GM10248 (cell line): ENCODE data around the gene SELL.

ENCODE experiments used
- CTCF ChIA-PET: fragments of 300-600 bp; sonication (Branson Sonifier 250); formaldehyde crosslinking; extraction: SDS; loops from one replicate; lab custom pipeline; 2021; ENCODE audit warnings: antibody characterized with exemption; lab: Yijun Ruan, JAX
- POLR2A ChIA-PET: fragments of 350-650 bp; sonication (Branson Sonifier 250); formaldehyde crosslinking; extraction: SDS; loops from one replicate; lab custom pipeline; 2020; ENCODE audit warnings: antibody characterized with exemption; lab: Yijun Ruan, JAX
- DNase-seq: peaks from one replicate; pipeline ENCODE4 v3.0.0; 2012; ENCODE audit errors: extremely low spot score
- CTCF ChIP-seq: IDR thresholded peaks from 2 replicates; pipeline ENCODE4 v1.5.1; 2012; ENCODE audit warnings: mild to moderate bottlenecking, low read depth; ENCODE audit errors: extremely low read depth, missing control alignments, control extremely low read depth

Gene SELL

GRCh38 chr1:169711469-169712308 is at the start of gene SELL:
SELL (minus strand) TSS chr1:169711620; CDS start chr1:169711498, 122 bp downstream.
- ChIA-PET POLR2A (no interaction called here), CTCF (interaction anchor here (0.7 to 3.0 kb wide), 42 partner anchors 9 to 182 kb away, joined by 3 to 71 read pairs (median 4); partner anchors contain the start of gene F5)
- DNase-seq: peak; percentile 57
- TF ChIP-seq CTCF: peak; percentile 90

- no peak for TF ChIP-seq CTCF
- CTCF ChIA-PET: no interaction called here
- POLR2A ChIA-PET: no interaction called here
- no peak for DNase-seq
Measured at GRCh38 chr1:169759038-169759437, 47.6 kb upstream of the SELL start.

- DNase-seq: no peak
- ChIA-PET POLR2A (no interaction called here), CTCF (no interaction called here)
- TF ChIP-seq CTCF: no peak
Measured at GRCh38 chr1:169753549-169753948, 42.1 kb upstream of the SELL start.

GRCh38 chr1:169750041-169750440 is 38.6 kb upstream of the SELL start:
- no peak for DNase-seq
- POLR2A ChIA-PET: interaction anchor here (0.6 kb wide), 1 partner anchor 268 kb away, joined by 3 read pairs; no protein-coding TSS in a partner anchor
- TF ChIP-seq CTCF: no peak
- CTCF ChIA-PET: no interaction called here

GRCh38 chr1:169746550-169746949 is 35.1 kb upstream of the SELL start:
- ChIA-PET CTCF (interaction anchor here (1.2 kb wide), 1 partner anchor 63 kb away, joined by 3 read pairs; no protein-coding TSS in a partner anchor), POLR2A (no interaction called here)
- TF ChIP-seq CTCF: no peak
- no peak for DNase-seq

GRCh38 chr1:169745015-169745861 is 33.8 kb upstream of the SELL start:
- DNase-seq: no peak
- CTCF ChIA-PET: interaction anchor here (1.2 kb wide), 1 partner anchor 64 kb away, joined by 3 read pairs; no protein-coding TSS in a partner anchor
- no peak for TF ChIP-seq CTCF
- POLR2A ChIA-PET: no interaction called here
